Measurements from ENCODE around the gene NEIL1. TPM values are rescaled to one million over a fixed set of nuclear protein-coding genes. Genes with fewer than 3 reads are reported as not detected.

Gene NEIL1
- total and polyA plus RNA-seq, 2 donors (not counting 1 experiment from before 2014, with no cell fraction given), result 103 to 251 TPM

GRCh38 chr15:75325922-75326321 lies 20.9 kb upstream of the NEIL1 start:
- Histone ChIP-seq H3K9ac (ENCODE audit: low read length) (no peak overlapping the region), H3K4me2 (replicated peaks; ENCODE audit: low read depth, low read length, poor library complexity, severe bottlenecking) (no peak overlapping the region), H2AFZ (ENCODE audit: insufficient read depth, low read depth, low read length, poor library complexity, severe bottlenecking) (no peak overlapping the region), H3K4me3 (ENCODE audit: control extremely low read depth in 1 of 5, extremely low read depth in 1 of 5, insufficient read depth in 1 of 5, low read depth in 2 of 5, low read length in 4 of 5) (no peak overlapping the region), H3K4me1 (ENCODE audit: control insufficient read depth in 2 of 2, insufficient read depth in 2 of 2, low read length in 2 of 2) (no peaks in the 10 kb centered on the region), H3K9me3 (ENCODE audit: control extremely low read depth in 1 of 3, control insufficient read depth in 2 of 3, insufficient read depth in 1 of 3, low read length in 2 of 3) (no peaks in the 10 kb centered on the region), H3K36me3 (replicated peaks in 1 of 2; ENCODE audit: control extremely low read depth in 1 of 2, control insufficient read depth in 1 of 2, extremely low read depth in 1 of 2, insufficient read depth in 2 of 2, low read length in 1 of 2) (no peaks in the 10 kb centered on the region), H3K27me3 (replicated peaks in 1 of 4; ENCODE audit: control extremely low read depth in 1 of 4, control insufficient read depth in 3 of 4, insufficient read depth in 4 of 4, low read length in 3 of 4) (peaks cover 0 to 2% (median 0%) of the 10 kb centered on the region in 4 experiments), H3K79me2 (ENCODE audit: control insufficient read depth, insufficient read depth, low read length) (no peaks in the 10 kb centered on the region), H4K20me1 (ENCODE audit: control insufficient read depth, insufficient read depth, low read length, poor library complexity, severe bottlenecking) (no peaks in the 10 kb centered on the region), H3K27ac (ENCODE audit: low read length in 2 of 2) (no peak overlapping the region)
- intact Hi-C loops (cut with micrococcal nuclease), result no loop called here
- H3K27me3 Mint-ChIP-seq, result peaks cover 15% of the 10 kb centered on the region
- H3K4me3 Mint-ChIP-seq, result no peak overlapping the region
- ATAC-seq (ENCODE audit: low read depth) (no peak), DNase-seq (no peak)
- TF ChIP-seq CTCF (IDR thresholded peaks at IDR 0.05) (no peak), EZH2 (IDR thresholded peaks at IDR 0.05; ENCODE audit: borderline replicate concordance, insufficient read depth, low read depth, low read length, poor library complexity, severe bottlenecking) (no peak)
- H3K4me1 Mint-ChIP-seq, result peaks cover 2% of the 10 kb centered on the region
- ChIA-PET CTCF (no interaction called here), POLR2A (no interaction called here)
- H3K9me3 Mint-ChIP-seq (ENCODE audit: insufficient read depth), result no peaks in the 10 kb centered on the region
- no CpG with 5 or more reads among the region's 4 CpGs for WGBS (ENCODE audit: insufficient coverage)
- H3K27ac Mint-ChIP-seq, result no peak overlapping the region

- H4K20me1 ChIP-seq (ENCODE audit: control insufficient read depth, insufficient read depth, low read length, poor library complexity, severe bottlenecking), result no peaks in the 10 kb centered on the region
- no peak overlapping the region for H3K27ac ChIP-seq (ENCODE audit: low read length in 2 of 2)
- H3K4me3 ChIP-seq (ENCODE audit: control extremely low read depth in 1 of 5, extremely low read depth in 1 of 5, insufficient read depth in 1 of 5, low read depth in 2 of 5, low read length in 4 of 5), result no peak overlapping the region
- TF ChIP-seq EZH2 (IDR thresholded peaks at IDR 0.05; ENCODE audit: borderline replicate concordance, insufficient read depth, low read depth, low read length, poor library complexity, severe bottlenecking), result no peak
- no peak for TF ChIP-seq CTCF (IDR thresholded peaks at IDR 0.05)
- 100% methylated on average over 3 of the region's 4 CpGs for WGBS (ENCODE audit: insufficient coverage)
- no peaks in the 10 kb centered on the region for H3K79me2 ChIP-seq (ENCODE audit: control insufficient read depth, insufficient read depth, low read length)
- Mint-ChIP-seq H3K27me3 (peaks cover 13% of the 10 kb centered on the region), H3K4me3 (no peak overlapping the region), H3K4me1 (peaks cover 2% of the 10 kb centered on the region), H3K9me3 (ENCODE audit: insufficient read depth) (no peaks in the 10 kb centered on the region), H3K27ac (no peak overlapping the region)
- H3K27me3 ChIP-seq (replicated peaks in 1 of 4; ENCODE audit: control extremely low read depth in 1 of 4, control insufficient read depth in 3 of 4, insufficient read depth in 4 of 4, low read length in 3 of 4), result peaks cover 0 to 2% (median 0%) of the 10 kb centered on the region in 4 experiments
- H3K36me3 ChIP-seq (replicated peaks in 1 of 2; ENCODE audit: control extremely low read depth in 1 of 2, control insufficient read depth in 1 of 2, extremely low read depth in 1 of 2, insufficient read depth in 2 of 2, low read length in 1 of 2), result no peaks in the 10 kb centered on the region
- H3K4me2 ChIP-seq (replicated peaks; ENCODE audit: low read depth, low read length, poor library complexity, severe bottlenecking), result no peak overlapping the region
- no peak overlapping the region for H2AFZ ChIP-seq (ENCODE audit: insufficient read depth, low read depth, low read length, poor library complexity, severe bottlenecking)
- H3K9me3 ChIP-seq (ENCODE audit: control extremely low read depth in 1 of 3, control insufficient read depth in 2 of 3, insufficient read depth in 1 of 3, low read length in 2 of 3), result no peaks in the 10 kb centered on the region
- H3K4me1 ChIP-seq (ENCODE audit: control insufficient read depth in 2 of 2, insufficient read depth in 2 of 2, low read length in 2 of 2), result no peaks in the 10 kb centered on the region
- DNase-seq (no peak), ATAC-seq (ENCODE audit: low read depth) (no peak)
- CTCF ChIA-PET, result no interaction called here
- intact Hi-C loops (cut with micrococcal nuclease), result no loop called here
- no peak overlapping the region for H3K9ac ChIP-seq (ENCODE audit: low read length)
- POLR2A ChIA-PET, result no interaction called here
Measured at GRCh38 chr15:75327005-75327404, 19.8 kb upstream of the NEIL1 start.
